GM19455 (cell line): ENCODE measurements around the gene TRMT61A.
A peak's percentile ranks its signal among the peaks of the same experiment; 100 is the strongest.
"Not testable (repeated sequence)": the region's sequence is repeated elsewhere in the genome, so short reads cannot be mapped to it uniquely, and the experiment has no call there.

Experiments used
- ATAC-seq: cut with Tn5 transposase; IDR thresholded peaks from one replicate; pipeline ENCODE4 v1.9.1; 2021; ENCODE audit not compliant: unreplicated experiment

The TRMT61A gene

DNA sequence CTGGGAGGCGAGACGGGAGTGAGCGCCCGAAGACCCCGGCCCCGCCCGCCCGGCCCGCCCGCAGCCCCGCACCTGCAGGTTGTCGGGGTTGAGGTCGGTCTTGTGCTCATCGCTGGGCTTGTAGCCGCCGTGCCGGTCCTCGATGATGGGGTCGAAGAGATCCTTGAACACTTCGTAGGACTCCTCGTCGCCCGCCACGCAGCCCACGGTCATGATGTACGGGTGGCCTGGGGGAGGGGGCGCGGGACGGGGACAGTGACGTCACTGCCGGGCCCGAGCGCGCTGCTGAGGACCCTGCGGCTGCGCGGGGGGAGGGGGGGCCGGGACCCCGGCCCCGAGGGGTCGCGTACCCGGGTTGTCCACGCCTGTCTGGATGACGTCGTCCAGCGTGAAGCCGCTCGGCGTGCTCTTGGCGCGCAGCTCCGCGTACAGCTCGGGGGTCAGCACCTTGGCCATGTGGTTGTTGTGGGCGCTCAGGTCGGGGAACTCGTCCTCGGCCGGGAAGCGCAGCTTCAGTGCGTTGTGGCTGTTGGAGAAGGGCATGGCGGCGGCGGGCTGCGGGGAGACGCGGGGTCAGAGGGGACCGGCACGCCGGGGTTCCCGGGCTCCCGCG is 6.9 kb upstream of the TRMT61A start:
- no peak for ATAC-seq

DNA sequence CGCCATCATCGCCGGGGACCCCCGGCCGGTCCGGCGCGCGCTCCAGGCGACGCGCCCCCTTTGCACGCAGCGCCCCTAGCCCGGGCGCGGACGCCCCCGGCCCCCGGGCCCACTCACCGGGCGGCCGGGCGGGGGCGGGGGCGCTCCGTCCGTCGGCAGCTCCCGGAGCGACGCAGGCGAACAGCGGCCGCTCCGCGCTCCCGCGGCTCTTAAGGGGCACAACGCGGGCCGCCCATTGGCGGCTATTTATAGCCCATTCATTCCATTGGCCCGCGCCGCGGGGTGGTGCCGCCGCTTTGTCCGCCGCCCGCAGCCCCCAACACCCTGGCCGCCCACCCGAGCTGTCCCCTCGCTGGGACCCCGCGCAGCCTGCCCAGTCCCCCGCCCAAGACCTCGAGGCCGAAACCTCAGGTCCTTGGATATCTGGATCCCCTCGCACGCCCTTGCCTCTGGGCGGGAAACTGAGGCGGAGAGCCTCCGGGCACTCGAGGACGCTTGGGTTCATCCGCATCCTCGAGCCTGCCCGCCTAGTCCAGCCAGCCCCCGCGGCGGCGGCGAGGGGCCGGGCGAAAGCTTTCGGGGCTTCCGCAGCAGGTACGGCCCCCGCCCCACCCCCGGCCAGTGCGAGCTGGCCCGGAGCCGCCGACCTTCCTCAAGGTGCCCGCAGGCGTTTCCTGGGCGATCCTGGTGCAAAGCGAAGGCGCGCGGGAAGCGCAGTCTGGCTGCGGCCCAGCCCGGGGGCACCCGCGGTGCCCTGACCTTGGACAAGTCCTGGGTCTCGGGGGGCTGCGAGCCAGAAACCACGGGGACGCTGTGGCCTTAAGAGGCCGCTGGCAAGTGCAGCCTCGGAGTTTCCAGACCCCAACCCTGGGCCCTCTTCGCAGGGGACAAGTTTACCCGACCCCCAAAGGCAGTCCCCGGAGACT is 6.1 kb upstream of the TRMT61A start, which contains the start of gene CKB:
Gene CKB (minus strand): TSS at position 182 of the 926 bp plus-strand sequence. CDS start 337 bp downstream, outside the sequence.
- no peak for ATAC-seq

DNA sequence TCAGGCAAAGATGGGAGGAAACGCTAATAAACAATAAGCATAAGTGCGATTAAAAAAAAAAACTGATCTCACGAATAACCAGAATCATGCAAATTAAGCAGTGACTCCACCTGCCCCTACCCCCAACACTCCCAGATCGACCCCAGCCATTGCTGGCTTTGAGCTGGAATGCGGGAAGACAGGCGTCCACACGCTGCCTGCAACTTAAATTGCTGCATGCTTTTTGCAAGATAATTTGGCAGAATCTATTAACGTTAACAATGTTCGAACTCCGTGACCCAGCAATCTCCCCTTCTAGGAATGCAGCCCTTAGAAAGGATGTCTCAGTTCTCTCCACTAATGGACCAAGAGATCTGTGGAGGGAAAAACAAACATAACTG is 5.4 kb upstream of the TRMT61A start:
- ATAC-seq = no peak

DNA sequence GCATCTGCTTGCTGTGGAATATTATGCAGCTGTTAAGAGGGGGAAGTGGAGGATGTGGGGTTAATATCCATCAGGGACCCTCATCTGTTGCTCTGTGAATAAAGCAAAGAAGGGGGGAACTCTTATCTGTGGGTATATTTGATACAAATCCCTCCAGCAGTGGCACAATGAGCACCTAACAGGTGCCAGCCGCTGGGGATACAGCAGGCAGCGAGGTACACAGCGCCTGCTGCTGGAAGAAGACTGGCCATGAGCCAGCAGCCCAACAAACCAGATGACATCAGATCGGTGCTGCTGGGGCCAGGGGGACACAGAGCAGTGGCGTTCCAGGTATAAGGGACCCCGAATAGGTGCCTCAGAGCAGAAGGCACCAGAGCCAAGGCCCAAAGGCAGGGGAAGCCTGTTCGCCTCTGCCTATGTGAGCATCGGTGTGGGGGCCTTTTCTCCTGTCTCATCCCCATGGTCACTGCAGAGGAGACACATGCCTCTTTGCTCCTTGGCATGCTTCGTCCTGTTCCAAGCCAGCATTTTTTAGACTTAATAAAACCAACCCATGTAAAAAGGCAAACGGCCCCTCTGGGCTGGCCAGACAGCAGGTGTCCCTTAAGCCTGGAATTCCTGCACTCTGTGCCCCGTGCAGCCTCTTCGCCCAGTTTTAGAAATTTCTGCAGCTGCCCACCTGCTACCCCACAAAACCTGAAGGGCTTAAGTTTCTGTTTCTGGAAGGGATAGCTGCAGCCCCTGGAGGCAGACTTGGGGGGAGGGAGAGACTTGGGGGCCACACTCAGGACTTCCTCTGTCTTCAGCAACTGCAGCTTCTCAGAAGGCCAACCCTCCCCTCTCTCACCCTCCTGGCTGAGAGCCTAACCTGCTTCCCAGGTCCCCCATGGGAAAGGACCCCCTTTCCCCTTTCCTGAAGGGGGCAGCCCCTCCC is 4.7 kb upstream of the TRMT61A start:
- ATAC-seq = no peak

DNA sequence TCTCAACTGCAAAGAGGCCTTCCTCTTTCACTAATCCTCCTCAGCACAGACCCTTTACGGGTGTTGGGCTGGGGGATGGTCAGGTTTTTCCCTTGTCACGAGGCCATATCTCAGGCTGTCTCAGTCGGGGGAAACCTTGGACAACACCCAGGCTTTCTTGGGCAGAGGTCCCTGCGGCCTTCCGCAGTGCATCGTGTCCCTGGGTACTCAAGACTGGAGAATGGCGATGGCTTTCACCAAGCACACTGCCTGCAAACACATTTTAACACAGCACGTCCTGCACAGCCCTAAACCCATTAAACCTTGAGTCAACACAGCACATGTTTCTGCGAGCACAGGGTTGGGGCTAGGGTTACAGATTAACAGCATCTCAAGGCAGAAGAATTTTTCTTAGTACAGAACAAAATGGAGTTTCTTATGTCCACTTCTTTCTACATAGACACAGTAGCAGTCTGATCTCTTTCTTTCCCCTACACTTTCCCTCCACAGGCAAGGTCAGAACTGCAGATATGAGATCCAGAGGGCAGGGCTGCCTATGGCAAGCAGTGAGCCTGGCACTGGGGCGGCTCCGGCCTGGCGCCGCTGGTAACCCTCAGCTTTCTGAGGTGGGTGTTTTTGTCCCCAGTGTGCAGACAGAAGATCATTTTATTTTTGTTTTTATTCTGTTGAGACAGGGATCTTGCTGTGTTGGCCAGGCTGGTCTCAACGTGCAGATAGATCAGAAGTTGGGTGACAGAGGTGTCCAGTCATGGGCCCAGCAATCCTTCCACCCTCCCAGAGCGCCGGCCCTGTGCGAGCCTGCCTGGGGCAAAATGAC is 3.4 kb upstream of the TRMT61A start:
- ATAC-seq = not testable (repeated sequence)

DNA sequence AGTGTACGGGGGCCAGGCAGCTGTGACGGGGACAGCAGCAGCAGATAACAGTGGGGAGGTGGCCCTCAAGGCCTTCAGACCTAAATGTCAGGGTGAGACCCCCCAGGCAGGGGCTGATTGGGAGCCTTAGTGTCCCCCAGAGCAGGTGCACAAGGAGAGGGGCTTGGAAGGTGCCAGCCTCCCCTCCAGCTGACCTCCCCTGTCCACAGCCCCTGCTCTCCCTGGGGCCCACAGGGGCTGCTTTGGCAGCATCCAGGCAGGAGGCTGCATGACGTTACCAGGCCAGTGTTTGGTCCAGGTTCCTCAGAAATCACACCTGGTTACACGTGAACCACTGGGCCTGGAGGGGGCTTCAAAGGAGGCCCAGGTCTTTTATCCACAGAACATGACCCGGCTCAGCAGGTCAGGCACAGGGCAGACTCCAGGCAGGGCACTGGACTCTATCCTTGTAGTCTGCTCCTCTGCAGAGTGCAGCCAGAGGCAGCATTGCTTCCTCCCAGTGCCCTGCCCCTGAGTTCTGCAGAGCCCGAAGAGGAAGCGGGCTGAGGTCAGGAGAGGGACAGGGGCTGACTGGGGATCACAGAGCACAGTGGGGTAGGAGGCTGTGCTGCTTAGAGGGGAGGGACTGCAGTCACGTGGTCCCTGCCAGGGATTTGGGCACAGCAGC is 2.6 kb upstream of the TRMT61A start:
- no peak for ATAC-seq

DNA sequence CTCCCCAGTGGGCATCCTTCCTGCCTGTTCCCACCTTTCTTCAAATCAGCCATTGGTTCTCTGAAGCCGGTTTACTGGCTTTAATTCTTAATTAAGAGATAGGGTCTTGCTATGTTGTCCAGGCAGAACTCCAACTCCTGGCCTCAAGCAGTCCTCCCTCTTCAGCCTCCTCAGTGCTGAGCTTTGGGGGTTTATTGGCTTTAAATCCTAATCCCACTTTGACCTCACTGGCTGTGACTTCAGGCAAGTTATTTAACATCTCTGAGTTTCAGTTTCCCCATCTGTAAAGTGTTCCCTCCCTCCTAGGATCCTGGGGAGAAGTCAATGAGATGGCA is 2.1 kb upstream of the TRMT61A start:
- ATAC-seq = no peak

DNA sequence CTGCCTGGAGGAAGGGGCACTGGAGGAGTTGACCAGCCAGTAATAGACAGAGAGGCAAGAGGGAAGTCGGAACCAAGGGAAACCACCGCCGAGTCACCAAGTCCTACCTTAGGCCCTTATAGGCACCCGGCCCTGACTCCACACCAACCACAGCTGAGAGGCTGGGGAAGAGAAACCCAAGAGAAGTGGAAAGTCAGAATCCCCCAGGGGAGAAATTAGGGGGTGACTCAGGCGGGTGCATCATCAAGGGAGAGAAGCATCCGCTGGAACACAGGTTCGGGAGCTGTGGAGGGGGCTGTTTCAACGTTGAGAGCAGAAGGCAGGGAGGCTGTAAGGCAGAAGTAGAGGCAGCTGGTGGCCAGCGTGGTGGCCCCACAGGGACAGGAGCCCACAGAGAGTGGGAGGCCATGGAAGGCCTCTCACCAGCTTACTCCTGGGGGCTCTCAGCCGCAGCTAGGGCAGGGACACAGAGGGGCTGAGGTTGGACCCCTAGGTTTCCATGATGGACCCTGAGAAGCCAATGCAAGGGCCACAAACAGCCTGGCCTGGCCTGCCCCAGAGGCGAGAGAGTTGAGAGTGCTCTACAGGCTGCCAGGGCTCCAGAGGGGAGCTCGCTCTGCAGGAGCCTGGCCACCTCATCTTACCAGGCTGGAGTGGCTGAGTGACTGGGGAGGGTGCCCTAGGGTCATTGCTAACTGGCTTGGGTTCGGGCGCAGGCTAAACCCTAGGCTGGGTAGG is 1.4 kb upstream of the TRMT61A start:
- peak; percentile 42 for ATAC-seq

DNA sequence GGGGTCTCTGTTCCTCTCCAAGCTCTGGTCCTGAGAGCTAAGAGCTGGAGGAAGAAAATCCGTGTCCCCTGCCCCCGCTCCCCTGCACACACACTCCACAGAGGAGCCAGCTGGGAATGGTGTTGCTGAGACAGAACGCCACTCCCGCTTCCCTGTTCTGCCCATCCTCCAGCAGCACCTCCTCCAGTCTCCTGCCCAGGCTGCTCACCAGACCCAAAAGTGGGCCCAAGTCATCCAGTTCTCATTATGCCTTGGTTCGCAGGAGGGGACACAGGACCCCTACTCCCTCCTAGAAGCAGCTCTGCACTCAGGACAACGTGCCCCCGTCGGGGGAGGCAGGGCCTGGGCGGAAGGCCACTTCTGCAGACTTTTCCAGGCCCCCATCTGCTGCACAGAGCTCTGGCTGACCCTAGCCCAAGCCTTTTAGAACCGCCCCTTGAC is 830 bp upstream of the TRMT61A start:
- no peak for ATAC-seq

DNA sequence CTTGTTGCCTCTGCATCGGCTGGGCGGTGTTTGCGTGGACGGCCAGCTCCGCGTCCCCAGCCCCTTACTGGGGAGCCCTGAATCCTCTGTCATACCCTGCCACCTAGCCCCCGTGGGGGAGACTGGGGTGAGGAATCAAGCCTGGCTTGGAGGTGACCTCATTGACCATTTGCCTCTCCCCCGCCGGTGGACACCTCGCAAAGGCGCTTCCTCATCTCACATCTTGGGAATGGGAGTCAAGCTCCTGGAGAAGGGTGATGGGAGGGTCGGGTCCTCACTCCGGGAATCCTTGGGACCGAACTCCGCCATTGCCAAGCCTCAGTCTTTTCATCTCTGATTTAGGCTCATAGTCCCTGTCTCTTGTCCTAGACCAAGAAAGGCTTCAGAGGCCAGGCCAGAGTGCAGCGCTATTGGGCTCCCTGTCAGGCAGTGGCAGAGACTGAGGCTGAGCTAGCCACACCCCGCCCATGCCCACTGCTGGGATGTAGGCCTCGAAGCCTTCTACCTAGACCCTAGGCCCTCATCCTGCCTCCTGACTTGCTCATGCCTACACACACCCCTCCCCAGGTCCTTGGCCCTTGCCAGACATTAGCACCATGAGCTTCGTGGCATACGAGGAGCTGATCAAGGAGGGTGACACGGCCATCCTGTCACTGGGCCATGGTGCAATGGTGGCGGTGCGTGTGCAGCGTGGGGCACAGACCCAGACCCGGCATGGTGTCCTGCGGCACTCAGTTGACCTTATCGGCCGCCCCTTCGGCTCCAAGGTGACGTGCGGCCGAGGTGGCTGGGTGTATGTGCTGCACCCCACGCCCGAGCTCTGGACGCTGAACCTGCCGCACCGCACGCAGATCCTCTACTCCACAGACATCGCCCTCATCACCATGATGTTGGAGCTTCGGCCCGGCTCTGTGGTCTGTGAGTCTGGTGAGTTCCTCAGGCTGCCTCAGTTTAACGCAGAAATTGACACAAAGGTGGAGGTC is 678 bp downstream of the TRMT61A start:
- ATAC-seq = peak; percentile 2

DNA sequence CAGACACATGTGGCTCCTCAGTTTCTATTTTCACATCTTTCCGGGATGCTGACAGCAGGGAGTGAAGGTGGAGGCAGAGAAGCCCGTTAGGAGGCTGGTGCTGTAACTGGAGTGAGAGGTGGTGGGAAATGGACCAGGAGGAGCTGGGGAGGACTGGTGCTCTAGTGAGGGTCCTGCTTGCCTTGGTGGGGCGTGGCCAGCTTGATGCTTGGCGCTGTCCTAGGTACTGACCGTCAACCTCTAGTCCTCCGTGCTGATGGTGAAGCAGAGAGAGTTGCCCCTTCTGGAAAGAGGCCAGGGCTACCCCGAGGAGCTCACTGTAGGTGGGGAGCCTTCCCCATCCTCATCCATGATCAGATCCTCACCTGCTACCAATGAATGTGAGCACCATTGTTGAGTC is 1.4 kb downstream of the TRMT61A start:
- ATAC-seq = no peak

DNA sequence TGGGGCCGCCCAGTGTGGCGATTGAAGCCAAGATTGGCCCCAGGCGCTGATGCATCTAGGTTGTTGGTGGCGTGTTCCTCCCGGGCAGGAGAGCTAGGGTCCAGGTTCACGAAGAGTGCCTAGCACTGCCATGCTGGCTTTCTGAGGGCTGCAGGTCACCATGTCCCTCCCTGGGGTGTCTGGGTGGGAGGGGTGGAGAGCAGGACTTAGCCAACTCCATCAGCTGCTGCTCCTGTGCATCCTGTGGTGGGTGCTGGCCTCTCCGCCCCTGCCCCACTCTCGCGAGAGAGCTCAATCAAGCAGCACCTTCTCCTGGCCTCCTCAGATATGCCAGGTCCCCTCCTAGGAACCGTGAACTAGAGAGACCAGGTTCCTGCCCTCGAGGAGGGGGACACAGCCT is 1.8 kb downstream of the TRMT61A start:
- no peak for ATAC-seq

DNA sequence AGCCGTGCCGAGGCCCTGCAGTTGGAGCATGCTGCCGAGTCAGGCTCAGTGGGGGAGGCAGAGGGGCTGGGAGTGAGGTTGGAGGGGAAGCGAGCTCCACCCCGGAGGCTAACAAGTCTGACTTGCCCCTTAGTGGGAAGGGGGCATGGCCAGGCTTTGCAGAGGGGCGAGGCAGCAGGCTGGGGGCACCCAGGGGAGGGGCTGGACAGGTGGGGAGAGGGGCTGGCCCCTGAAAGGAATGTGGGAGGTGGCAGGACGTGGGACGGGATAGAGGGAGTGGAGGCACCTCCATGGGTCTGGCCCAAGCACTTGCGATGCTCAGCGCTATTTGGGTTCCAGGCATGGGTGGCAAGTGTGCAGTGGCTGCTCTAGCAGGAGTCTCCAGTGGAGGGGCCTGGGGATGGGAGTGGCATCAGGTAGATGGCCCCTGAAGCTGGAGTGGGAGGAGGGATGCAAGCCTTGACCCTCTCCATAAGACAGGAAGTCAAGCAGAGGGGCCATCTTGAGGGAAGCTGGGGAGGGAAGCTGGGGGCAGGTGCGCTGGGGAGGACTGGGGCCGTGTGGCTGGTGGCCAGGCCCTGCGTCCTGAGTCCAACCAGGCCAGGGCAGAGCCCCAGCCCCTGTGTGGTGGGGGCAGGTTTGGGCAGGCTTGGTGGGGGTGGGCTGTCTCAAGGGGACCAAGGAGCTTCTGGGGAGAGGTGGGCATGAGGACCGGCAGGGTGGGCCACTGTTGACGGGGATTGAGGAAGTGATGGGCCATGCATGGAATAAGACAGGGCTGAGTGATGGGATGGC is 2.6 kb downstream of the TRMT61A start:
- ATAC-seq = no peak

DNA sequence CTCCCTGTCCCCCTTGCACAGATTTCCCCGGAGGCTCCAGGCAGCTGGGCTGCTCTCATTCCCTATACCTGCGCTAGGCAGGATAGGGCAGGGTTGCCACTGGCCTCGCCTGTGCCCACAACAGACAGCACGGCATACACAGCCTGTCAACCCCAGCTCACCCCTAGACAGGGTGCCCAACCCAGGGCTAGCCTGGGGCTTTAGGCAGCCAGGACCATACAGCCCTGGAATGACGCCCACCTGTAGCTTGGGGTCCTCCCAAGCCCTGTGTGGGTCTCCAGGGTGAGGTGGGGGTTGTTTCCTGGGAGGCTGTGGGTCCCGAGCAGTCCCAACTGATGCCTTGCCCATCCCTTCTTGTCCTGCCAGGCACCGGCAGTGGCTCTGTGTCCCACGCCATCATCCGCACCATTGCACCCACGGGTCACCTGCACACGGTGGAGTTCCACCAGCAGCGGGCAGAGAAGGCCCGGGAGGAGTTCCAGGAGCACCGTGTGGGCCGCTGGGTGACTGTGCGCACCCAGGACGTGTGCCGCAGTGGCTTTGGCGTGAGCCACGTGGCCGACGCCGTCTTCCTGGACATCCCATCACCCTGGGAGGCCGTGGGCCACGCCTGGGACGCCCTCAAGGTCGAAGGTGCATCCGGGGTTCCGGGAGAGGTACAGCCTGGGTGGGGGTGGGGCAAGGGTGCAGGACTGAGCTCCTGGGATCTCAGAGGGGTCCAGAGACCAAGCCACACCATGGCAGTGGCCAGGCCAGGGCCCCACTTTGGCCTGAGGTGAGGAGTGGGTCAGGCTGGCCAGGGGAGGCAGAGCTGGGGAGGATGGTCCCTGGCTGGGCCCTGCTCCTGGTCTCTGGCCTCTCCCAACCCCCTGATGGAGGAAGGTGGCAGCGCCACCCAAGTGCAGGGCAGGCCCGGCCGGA is 3.5 kb downstream of the TRMT61A start:
- ATAC-seq = no peak

DNA sequence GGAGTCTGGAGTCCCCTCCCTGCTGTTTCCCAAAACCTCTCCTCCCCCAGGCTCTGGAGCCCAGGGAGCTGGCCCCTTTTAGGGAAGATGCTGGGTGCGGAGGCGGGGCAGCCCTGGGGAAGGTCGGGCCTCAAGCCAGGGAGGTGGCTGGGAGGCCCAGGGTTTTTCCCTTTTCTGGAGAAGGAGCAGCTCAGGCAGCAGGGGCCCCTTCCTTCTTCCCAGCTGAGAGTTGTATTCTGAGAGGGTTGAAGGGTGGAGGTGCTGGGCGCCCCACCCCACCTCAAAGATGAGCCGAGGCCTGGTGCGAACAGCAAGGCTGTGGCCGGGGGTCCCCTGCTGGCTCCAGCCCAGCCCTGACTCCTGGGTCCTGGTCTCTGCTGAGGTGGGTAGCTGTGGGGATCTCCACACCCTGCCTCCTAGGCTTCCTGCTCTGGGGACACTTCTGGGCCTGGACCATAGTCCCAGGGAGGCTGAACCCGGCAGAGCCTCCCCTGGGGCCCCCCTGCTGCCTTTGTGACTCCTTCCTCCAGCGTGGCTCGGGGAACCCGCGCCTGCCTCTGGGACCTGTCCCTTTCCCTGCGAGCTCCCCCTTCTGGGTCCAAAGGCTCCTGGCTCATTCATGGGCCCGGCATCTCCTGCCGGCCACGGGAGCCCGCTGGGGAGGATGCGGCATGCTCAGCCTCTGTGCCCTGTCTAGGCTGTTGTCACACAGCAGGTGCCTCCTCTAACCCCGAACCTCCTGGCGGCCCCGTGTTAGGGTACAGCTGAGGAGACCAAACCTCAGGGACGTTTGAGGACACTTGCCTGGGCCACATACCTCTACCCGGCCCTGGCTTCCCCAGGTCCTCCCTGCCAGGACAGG is 4.4 kb downstream of the TRMT61A start:
- ATAC-seq = no peak
